ENCODE measurements around the gene FKBP4. TPM values are rescaled to one million over a fixed set of nuclear protein-coding genes. Genes with fewer than 3 reads are reported as not detected.

FKBP4 gene
- total RNA-seq, 4 donors from 2014 or later: 34.7 to 47.0 (median 41.1) TPM

- no peak overlapping the region for H3K4me3 ChIP-seq
- no peaks in the 10 kb centered on the region for H3K27me3 ChIP-seq
- H3K4me1 ChIP-seq: peaks cover 0 to 31% (median 13%) of the 10 kb centered on the region in 3 donors
- TF ChIP-seq EP300 (IDR thresholded peaks at IDR 0.05): no peak
- TF ChIP-seq CTCF (IDR thresholded peaks at IDR 0.05): no peak
- no peak for TF ChIP-seq POLR2A (IDR thresholded peaks at IDR 0.05)
- TF ChIP-seq POLR2AphosphoS5 (IDR thresholded peaks at IDR 0.05): no peak
- H3K9me3 ChIP-seq: no peaks in the 10 kb centered on the region
- H3K27ac ChIP-seq: no peak overlapping the region
- peaks cover 0 to 12% of the 10 kb centered on the region in 2 donors for H3K36me3 ChIP-seq
- ATAC-seq: no peak
- 70 to 78% methylated on average over 20 to 22 of the region's 25 CpGs for WGBS, 2 donors (ENCODE audit: low coverage in 1 of 2)
These were observed 1.9 kb upstream of the FKBP4 start for GRCh38 chr12:2792671-2793500.

- peaks cover 0 to 33% (median 13%) of the 10 kb centered on the region in 3 donors for H3K4me1 ChIP-seq
- H3K9me3 ChIP-seq: no peaks in the 10 kb centered on the region
- 86 to 100% methylated on average over 1 to 13 of the region's 21 CpGs for WGBS, 2 donors (ENCODE audit: low coverage in 1 of 2)
- H3K4me3 ChIP-seq: no peak overlapping the region
- no peak for ATAC-seq
- no peaks in the 10 kb centered on the region for H3K27me3 ChIP-seq
- peak overlapping the region in 1 of 4 donors; percentile 92 for H3K27ac ChIP-seq
- H3K36me3 ChIP-seq: peaks cover 0 to 18% of the 10 kb centered on the region in 2 donors
- TF ChIP-seq POLR2A (IDR thresholded peaks at IDR 0.05) (no peak), EP300 (IDR thresholded peaks at IDR 0.05) (no peak), CTCF (IDR thresholded peaks at IDR 0.05) (no peak), POLR2AphosphoS5 (IDR thresholded peaks at IDR 0.05) (no peak)
These were observed 1.2 kb upstream of the FKBP4 start for GRCh38 chr12:2793561-2793960.

GRCh38 chr12:2794191-2794735 lies 507 bp upstream of the FKBP4 start:
- peak overlapping the region; percentile 24 to 92 (median 82) for H3K27ac ChIP-seq
- ATAC-seq: peak; percentile 31
- no peaks in the 10 kb centered on the region for H3K27me3 ChIP-seq
- peaks cover 0 to 25% of the 10 kb centered on the region in 2 donors for H3K36me3 ChIP-seq
- H3K4me1 ChIP-seq: peaks cover 0 to 36% (median 13%) of the 10 kb centered on the region in 3 donors
- H3K4me3 ChIP-seq: peak overlapping the region; percentile 67 to 71
- 4 to 17% methylated on average over 5 of the region's 49 CpGs for WGBS, 2 donors (ENCODE audit: low coverage in 1 of 2)
- no peaks in the 10 kb centered on the region for H3K9me3 ChIP-seq
- no peak for TF ChIP-seq POLR2AphosphoS5 (IDR thresholded peaks at IDR 0.05)
- no peak for TF ChIP-seq POLR2A (IDR thresholded peaks at IDR 0.05)

- peak in 1 of 4 experiments; percentile 25 for TF ChIP-seq CTCF (IDR thresholded peaks at IDR 0.05)
- no peak for TF ChIP-seq EP300 (IDR thresholded peaks at IDR 0.05)
- TF ChIP-seq POLR2AphosphoS5 (IDR thresholded peaks at IDR 0.05): peak; percentile 32
- TF ChIP-seq POLR2A (IDR thresholded peaks at IDR 0.05): peak; percentile 27 to 36
- H3K4me3 ChIP-seq: peak overlapping the region; percentile 67 to 71
- H3K4me1 ChIP-seq: peaks cover 0 to 48% (median 13%) of the 10 kb centered on the region in 3 donors
- peaks cover 0 to 38% of the 10 kb centered on the region in 2 donors for H3K36me3 ChIP-seq
- H3K9me3 ChIP-seq: no peaks in the 10 kb centered on the region
- 0% methylated on average over 5 of the region's 111 CpGs; no CpG with 5 or more reads in 1 of the 2 donors for WGBS, 2 donors (ENCODE audit: low coverage in 1 of 2)
- peak; percentile 85 for ATAC-seq
- H3K27ac ChIP-seq: peak overlapping the region in 3 of 4 donors; percentile 84 to 92 (median 91)
- H3K27me3 ChIP-seq: no peaks in the 10 kb centered on the region
These were observed 769 bp downstream of the FKBP4 start for GRCh38 chr12:2795291-2796186.

Data from gastroesophageal sphincter (tissue), 4 donors.